ENCODE results near the gene PHACTR3.

- TF ChIP-seq, protein P1, sequence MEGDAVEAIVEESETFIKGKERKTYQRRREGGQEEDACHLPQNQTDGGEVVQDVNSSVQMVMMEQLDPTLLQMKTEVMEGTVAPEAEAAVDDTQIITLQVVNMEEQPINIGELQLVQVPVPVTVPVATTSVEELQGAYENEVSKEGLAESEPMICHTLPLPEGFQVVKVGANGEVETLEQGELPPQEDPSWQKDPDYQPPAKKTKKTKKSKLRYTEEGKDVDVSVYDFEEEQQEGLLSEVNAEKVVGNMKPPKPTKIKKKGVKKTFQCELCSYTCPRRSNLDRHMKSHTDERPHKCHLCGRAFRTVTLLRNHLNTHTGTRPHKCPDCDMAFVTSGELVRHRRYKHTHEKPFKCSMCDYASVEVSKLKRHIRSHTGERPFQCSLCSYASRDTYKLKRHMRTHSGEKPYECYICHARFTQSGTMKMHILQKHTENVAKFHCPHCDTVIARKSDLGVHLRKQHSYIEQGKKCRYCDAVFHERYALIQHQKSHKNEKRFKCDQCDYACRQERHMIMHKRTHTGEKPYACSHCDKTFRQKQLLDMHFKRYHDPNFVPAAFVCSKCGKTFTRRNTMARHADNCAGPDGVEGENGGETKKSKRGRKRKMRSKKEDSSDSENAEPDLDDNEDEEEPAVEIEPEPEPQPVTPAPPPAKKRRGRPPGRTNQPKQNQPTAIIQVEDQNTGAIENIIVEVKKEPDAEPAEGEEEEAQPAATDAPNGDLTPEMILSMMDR (IDR thresholded peaks at IDR 0.05; ENCODE audit: low read depth, low read length, poor library complexity, severe bottlenecking), result no peak
- TF ChIP-seq EZH2phosphoT487 (IDR thresholded peaks at IDR 0.05; ENCODE audit: borderline replicate concordance, low read length), result no peak
These were observed 167.4 kb downstream of the PHACTR3 start for GRCh38 chr20:59771506-59772372.
